ENCODE data around the gene DNTT. TPM values are rescaled to one million over a fixed set of nuclear protein-coding genes. Genes with fewer than 3 reads are reported as not detected.

The DNTT gene
- total and polyA plus RNA-seq, 7 donors, result not detected

DNA sequence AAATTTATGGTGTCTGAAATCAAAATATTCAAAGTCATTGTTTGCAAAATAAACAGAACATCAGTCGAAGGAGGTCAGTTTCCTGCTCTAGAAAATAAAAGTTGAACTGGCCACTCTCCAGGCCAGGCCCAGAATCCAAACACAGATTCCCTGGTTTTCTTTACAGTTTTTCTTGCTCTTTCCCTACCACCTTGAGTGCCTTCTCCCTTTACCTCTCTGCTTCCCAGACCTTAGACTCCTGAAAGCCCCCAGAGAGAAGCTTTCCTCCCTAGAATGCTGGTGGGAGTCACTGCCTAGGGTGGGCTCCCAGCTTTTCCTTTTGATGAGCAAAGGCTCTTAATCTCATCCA lies 6.1 kb downstream of the DNTT start:
- TF ChIP-seq POLR2A (IDR thresholded peaks at IDR 0.05) (no peak), POLR2AphosphoS5 (IDR thresholded peaks at IDR 0.05) (no peak), EP300 (IDR thresholded peaks at IDR 0.05) (no peak)
- TF ChIP-seq, protein P1, sequence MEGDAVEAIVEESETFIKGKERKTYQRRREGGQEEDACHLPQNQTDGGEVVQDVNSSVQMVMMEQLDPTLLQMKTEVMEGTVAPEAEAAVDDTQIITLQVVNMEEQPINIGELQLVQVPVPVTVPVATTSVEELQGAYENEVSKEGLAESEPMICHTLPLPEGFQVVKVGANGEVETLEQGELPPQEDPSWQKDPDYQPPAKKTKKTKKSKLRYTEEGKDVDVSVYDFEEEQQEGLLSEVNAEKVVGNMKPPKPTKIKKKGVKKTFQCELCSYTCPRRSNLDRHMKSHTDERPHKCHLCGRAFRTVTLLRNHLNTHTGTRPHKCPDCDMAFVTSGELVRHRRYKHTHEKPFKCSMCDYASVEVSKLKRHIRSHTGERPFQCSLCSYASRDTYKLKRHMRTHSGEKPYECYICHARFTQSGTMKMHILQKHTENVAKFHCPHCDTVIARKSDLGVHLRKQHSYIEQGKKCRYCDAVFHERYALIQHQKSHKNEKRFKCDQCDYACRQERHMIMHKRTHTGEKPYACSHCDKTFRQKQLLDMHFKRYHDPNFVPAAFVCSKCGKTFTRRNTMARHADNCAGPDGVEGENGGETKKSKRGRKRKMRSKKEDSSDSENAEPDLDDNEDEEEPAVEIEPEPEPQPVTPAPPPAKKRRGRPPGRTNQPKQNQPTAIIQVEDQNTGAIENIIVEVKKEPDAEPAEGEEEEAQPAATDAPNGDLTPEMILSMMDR (IDR thresholded peaks at IDR 0.05), result no peak
- intact Hi-C loops (cut with DNase I), result no loop called here

DNA sequence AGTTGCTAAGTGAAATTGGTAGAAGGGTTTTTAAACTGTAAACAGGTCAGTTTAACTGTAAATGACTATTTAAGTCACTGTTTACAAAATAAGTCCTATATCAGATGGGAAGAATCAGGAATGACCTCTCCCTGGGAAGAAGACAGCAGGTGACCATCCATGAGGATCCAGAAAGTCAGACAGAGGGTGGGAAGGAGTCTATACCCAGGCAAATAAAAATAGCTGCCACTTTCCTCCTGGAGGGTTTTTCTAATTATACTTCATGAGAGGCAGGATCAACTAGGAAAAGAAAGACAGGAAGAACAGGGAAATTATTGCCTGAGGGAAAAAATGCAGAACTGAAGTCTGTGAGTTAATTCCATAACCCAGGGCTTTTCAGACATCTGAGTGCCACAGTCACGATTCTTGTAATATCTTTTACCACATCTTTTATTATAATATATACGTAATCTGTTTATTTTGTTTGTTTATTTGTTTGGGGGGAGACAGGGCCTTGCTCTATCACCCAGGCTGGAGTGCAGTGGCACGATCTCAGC lies 7.0 kb downstream of the DNTT start:
- H3K4me1 ChIP-seq, result peaks cover 0 to 22% (median 18%) of the 10 kb centered on the region in 4 donors
- DNase-seq, result no peak
- TF ChIP-seq, protein P1 (IDR thresholded peaks at IDR 0.05), result no peak
- no peak for TF ChIP-seq POLR2A (IDR thresholded peaks at IDR 0.05)
- no peak for TF ChIP-seq EP300 (IDR thresholded peaks at IDR 0.05)
- TF ChIP-seq POLR2AphosphoS5 (IDR thresholded peaks at IDR 0.05), result no peak
- H3K4me3 ChIP-seq, result no peak overlapping the region
- WGBS, 2 donors, result 61 to 69% methylated on average over 3 of the region's 3 CpGs
- intact Hi-C loops (cut with DNase I), result no loop called here
- H3K27me3 ChIP-seq, result no peaks in the 10 kb centered on the region
- no peak overlapping the region for H3K27ac ChIP-seq
- no peaks in the 10 kb centered on the region for H3K9me3 ChIP-seq
- H3K36me3 ChIP-seq, result no peaks in the 10 kb centered on the region

More for the DNA sequence above, 6.1 kb downstream of the DNTT start:
- H3K27ac ChIP-seq, result peak overlapping the region in 3 of 4 donors; percentile 54 to 64 (median 64)
- H3K9me3 ChIP-seq, result no peaks in the 10 kb centered on the region
- H3K4me1 ChIP-seq, result peaks cover 0 to 22% (median 18%) of the 10 kb centered on the region in 4 donors
- DNase-seq, result no peak
- 5 to 35% methylated on average over 1 of the region's 1 CpG for WGBS, 2 donors
- H3K4me3 ChIP-seq, result no peak overlapping the region
- no peaks in the 10 kb centered on the region for H3K36me3 ChIP-seq
- H3K27me3 ChIP-seq, result no peaks in the 10 kb centered on the region

DNA sequence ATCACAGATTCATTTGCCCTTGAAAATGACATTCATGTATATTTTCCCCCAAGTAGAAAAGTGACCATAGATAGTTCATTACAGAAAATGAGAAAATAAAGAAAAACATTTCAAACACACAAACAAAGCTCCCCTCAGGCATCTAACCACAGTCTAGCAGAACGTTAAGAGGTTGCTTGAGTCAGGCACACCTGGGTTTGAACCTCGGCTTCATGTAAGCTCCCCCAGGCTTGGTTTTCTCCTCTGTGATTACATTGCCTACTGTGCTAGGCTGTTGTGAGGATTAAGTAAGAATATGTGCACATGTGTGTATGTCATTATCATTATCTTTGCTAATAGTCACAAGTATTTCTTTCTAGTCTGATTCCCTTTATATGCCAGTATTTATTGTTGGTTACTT lies 9.1 kb downstream of the DNTT start:
- DNase-seq, result no peak
- intact Hi-C loops (cut with DNase I), result no loop called here
- TF ChIP-seq POLR2AphosphoS5 (IDR thresholded peaks at IDR 0.05), result no peak
- no peak for TF ChIP-seq POLR2A (IDR thresholded peaks at IDR 0.05)
- TF ChIP-seq, protein P1 (IDR thresholded peaks at IDR 0.05), result no peak
- no peak for TF ChIP-seq EP300 (IDR thresholded peaks at IDR 0.05)
- no peaks in the 10 kb centered on the region for H3K27me3 ChIP-seq
- H3K9me3 ChIP-seq, result no peaks in the 10 kb centered on the region
- H3K27ac ChIP-seq, result no peak overlapping the region
- 54 to 87% methylated on average over 2 of the region's 2 CpGs for WGBS, 2 donors
- no peak overlapping the region for H3K4me3 ChIP-seq
- H3K36me3 ChIP-seq, result no peaks in the 10 kb centered on the region
- H3K4me1 ChIP-seq, result peaks cover 0 to 22% (median 18%) of the 10 kb centered on the region in 4 donors

DNA sequence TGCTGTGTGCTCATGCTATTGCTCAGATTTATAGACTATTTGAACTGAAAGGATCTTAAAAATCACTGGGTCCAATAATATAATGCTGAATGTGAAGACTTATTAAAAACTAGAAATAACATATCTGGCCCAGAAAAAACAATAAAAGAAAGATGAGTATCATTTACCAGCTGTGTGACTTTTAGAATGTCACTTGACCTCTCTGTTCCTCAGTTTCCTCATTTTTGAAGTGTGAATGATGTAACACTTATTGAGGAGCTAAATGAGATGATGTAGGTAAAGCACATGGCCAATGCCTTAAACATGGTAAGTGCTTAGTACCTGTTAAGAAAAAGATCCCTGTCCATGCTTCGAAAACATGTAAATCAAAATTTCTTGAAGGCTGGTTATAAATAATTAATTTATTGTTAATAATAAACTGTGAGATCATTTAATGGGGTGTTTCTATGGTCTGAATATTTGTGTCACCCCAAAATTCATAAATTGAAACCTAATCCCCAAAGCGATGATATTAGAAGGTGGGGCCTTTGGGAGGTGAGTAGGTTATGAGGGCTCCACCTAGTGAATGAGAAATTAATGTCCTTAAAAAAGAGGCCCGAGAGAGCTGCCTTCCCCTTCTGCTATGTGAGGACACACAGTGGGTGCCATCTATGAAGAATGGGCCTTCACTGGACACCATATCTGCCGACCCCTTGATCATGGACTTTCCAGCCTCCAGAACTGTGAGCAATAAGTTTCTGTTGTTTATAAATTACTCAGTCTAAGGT lies 13.0 kb downstream of the DNTT start:
- Histone ChIP-seq H3K9me3 (no peaks in the 10 kb centered on the region), H3K36me3 (no peaks in the 10 kb centered on the region), H3K4me3 (no peak overlapping the region), H3K4me1 (no peaks in the 10 kb centered on the region), H3K27ac (no peak overlapping the region), H3K27me3 (no peaks in the 10 kb centered on the region)
- no peak for TF ChIP-seq EP300 (IDR thresholded peaks at IDR 0.05)
- no peak for TF ChIP-seq POLR2AphosphoS5 (IDR thresholded peaks at IDR 0.05)
- no peak for TF ChIP-seq POLR2A (IDR thresholded peaks at IDR 0.05)
- TF ChIP-seq, protein P1 (IDR thresholded peaks at IDR 0.05), result no peak
- DNase-seq, result no peak
- 81 to 82% methylated on average over 4 of the region's 4 CpGs for WGBS, 2 donors
- intact Hi-C loops (cut with DNase I), result no loop called here

Measured in sigmoid colon (tissue), 7 donors.